GM23338 (cell line): ENCODE measurements around the gene NUP214.

Source experiments
- CTCF ChIP-seq, 2 experiments: fragments of 200-600 bp in 1 of 2; sonication (generic) in 1 of 2; conservative IDR thresholded peaks; 2 replicates each; pipeline versions ENCODE4 v1.5.1 to v1.6.1; 2016 to 2017; ENCODE audit warnings: antibody characterized with exemption in 2 of 2, low read depth in 2 of 2, mild to moderate bottlenecking in 2 of 2, moderate library complexity in 1 of 2
- EZH2 ChIP-seq: fragments of 200-600 bp; sonication (generic); IDR thresholded peaks from one replicate; pipeline ENCODE4 v1.8.0; 2017; ENCODE audit warnings: antibody characterized with exemption, mild to moderate bottlenecking, low read depth; ENCODE audit not compliant: unreplicated experiment
- EZH2phosphoT487 ChIP-seq: fragments of 200-600 bp; sonication (generic); IDR thresholded peaks from one replicate; pipeline ENCODE4 v1.8.1; 2018; ENCODE audit warnings: antibody characterized with exemption; ENCODE audit not compliant: unreplicated experiment
- REST ChIP-seq: IDR thresholded peaks from one replicate; pipeline ENCODE4 v1.6.1; 2018; ENCODE audit warnings: antibody characterized with exemption; ENCODE audit not compliant: unreplicated experiment
- ZNF114 ChIP-seq: fragments of 250-450 bp; sonication (Bioruptor Pico); IDR thresholded peaks from 2 replicates; pipeline ENCODE4 v1.5.0; 2020; ENCODE audit warnings: mild to moderate bottlenecking, moderate library complexity

GRCh38 chr9:131279196-131279862, 153.9 kb downstream of the NUP214 start:
- no peak for TF ChIP-seq CTCF (conservative IDR thresholded peaks at IDR 0.05; ENCODE audit: low read depth in 2 of 2)
- TF ChIP-seq REST = no peak
- TF ChIP-seq EZH2 = no peak
- no peak for TF ChIP-seq EZH2phosphoT487
- TF ChIP-seq ZNF114 (CRISPR knock-in tag) = no peak
